HG03565 (cell line): ENCODE data around the gene UBTD1.
"Not testable (repeated sequence)": the region's sequence is repeated elsewhere in the genome, so short reads cannot be mapped to it uniquely, and the experiment has no call there.

Experiments
- ATAC-seq: cut with Tn5 transposase; IDR thresholded peaks from one replicate; pipeline ENCODE4 v1.9.1; 2021; ENCODE audit warnings: mild to moderate bottlenecking, moderate library complexity; ENCODE audit not compliant: unreplicated experiment

Gene UBTD1

GRCh38 chr10:97511711-97512440, 13.2 kb downstream of the UBTD1 start:
- ATAC-seq: no peak

GRCh38 chr10:97512993-97513392, 14.3 kb downstream of the UBTD1 start:
- no peak for ATAC-seq

- no peak for ATAC-seq
Measured at GRCh38 chr10:97514344-97514743, 15.6 kb downstream of the UBTD1 start.

- no peak for ATAC-seq
Measured at GRCh38 chr10:97515271-97515978, 16.7 kb downstream of the UBTD1 start.

- ATAC-seq: no peak
Measured at GRCh38 chr10:97517096-97517750, 18.5 kb downstream of the UBTD1 start.

GRCh38 chr10:97517778-97518300, 19.1 kb downstream of the UBTD1 start:
- ATAC-seq: no peak

- no peak for ATAC-seq
Measured at GRCh38 chr10:97518301-97519043, 19.7 kb downstream of the UBTD1 start.

GRCh38 chr10:97519342-97519741, 20.6 kb downstream of the UBTD1 start:
- no peak for ATAC-seq

GRCh38 chr10:97520520-97520919, 21.8 kb downstream of the UBTD1 start:
- no peak for ATAC-seq

GRCh38 chr10:97520978-97521761, 22.4 kb downstream of the UBTD1 start:
- no peak for ATAC-seq

GRCh38 chr10:97522071-97522470, 23.3 kb downstream of the UBTD1 start:
- no peak for ATAC-seq

GRCh38 chr10:97522937-97523336, 24.2 kb downstream of the UBTD1 start:
- no peak for ATAC-seq

GRCh38 chr10:97525086-97525485, 26.4 kb downstream of the UBTD1 start:
- ATAC-seq: no peak

- ATAC-seq: no peak
Measured at GRCh38 chr10:97525683-97526110, 27.0 kb downstream of the UBTD1 start.

GRCh38 chr10:97528876-97529275, 30.2 kb downstream of the UBTD1 start:
- not testable (repeated sequence) for ATAC-seq

GRCh38 chr10:97529685-97530465, 31.2 kb downstream of the UBTD1 start:
- ATAC-seq: no peak

GRCh38 chr10:97531401-97531986, 32.8 kb downstream of the UBTD1 start:
- no peak for ATAC-seq

- no peak for ATAC-seq
Measured at GRCh38 chr10:97532935-97533671, 34.4 kb downstream of the UBTD1 start.
